Hepatocyte (in vitro differentiated cells): ENCODE measurements around the gene CD79B.

Experiments
- CTCF ChIP-seq: fragments of 200-600 bp; sonication (generic); IDR thresholded peaks from 2 replicates; pipeline ENCODE4 v1.5.1; 2016; ENCODE audit warnings: antibody characterized with exemption, mild to moderate bottlenecking; ENCODE audit not compliant: poor library complexity
- EZH2 ChIP-seq: fragments of 200-600 bp; sonication (generic); IDR thresholded peaks from 2 replicates; pipeline ENCODE4 v1.6.1; 2016; ENCODE audit warnings: antibody characterized with exemption, mild to moderate bottlenecking, borderline replicate concordance
- EZH2phosphoT487 ChIP-seq: fragments of 200-600 bp; sonication (generic); IDR thresholded peaks from one replicate; pipeline ENCODE4 v1.6.1; 2018; ENCODE audit warnings: antibody characterized with exemption, mild to moderate bottlenecking, low read depth, moderate library complexity; ENCODE audit not compliant: unreplicated experiment, severe bottlenecking

GRCh38 chr17:63910096-63910495, 22.0 kb downstream of the CD79B start:
- TF ChIP-seq EZH2 (no peak), CTCF (no peak), EZH2phosphoT487 (no peak)
